ENCODE data around the gene PLEKHH2. TPM values are rescaled to one million over a fixed set of nuclear protein-coding genes. Genes with fewer than 3 reads are reported as not detected.
"Not testable (repeated sequence)": the region's sequence is repeated elsewhere in the genome, so short reads cannot be mapped to it uniquely, and the experiment has no call there.

The PLEKHH2 gene
- total RNA-seq, 1 donor from 2014 or later, result 27.5 TPM

DNA sequence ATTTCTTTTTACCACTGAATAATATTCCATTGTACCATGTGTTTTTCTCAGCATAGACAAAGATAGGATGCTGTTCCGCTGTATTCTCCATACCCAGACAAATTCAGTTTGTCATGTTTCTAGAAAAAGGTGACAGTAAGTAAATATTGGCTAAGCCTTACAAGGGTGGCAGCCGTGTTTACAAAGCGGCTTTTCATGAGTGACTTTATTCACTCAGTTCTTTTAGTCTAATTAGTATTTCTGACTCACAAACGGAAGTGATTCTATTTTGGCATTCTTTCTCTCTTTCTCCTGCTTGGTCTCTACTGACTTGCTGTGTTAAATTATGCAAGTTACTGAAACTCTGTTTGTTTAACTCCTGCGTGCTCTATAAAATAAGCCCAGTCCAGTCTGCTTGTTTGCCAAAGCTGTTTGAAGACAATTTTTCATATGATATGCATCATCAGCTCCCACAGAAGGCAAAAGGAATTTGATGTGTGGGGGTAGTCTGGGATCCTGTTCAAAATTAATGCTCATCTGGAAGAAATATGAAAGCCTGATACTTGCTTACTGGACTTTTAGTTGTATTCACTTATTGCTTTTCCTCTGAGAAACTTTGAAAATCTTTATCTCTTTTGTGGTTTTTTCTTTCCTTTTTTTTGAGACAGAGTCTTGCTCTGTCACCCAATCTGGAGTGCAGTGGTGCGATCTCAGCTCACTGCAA lies 2.3 kb upstream of the PLEKHH2 start:
- Histone ChIP-seq H3K4me1 (peaks cover 5% of the 10 kb centered on the region), H3K27ac (peak overlapping the region; percentile 57), H3K4me3 (no peak overlapping the region), H3K9me3 (no peaks in the 10 kb centered on the region), H3K36me3 (no peaks in the 10 kb centered on the region), H3K27me3 (no peaks in the 10 kb centered on the region)
- no peak for DNase-seq (ENCODE audit: extremely low spot score in 2 of 2)
- TF ChIP-seq, protein P1, sequence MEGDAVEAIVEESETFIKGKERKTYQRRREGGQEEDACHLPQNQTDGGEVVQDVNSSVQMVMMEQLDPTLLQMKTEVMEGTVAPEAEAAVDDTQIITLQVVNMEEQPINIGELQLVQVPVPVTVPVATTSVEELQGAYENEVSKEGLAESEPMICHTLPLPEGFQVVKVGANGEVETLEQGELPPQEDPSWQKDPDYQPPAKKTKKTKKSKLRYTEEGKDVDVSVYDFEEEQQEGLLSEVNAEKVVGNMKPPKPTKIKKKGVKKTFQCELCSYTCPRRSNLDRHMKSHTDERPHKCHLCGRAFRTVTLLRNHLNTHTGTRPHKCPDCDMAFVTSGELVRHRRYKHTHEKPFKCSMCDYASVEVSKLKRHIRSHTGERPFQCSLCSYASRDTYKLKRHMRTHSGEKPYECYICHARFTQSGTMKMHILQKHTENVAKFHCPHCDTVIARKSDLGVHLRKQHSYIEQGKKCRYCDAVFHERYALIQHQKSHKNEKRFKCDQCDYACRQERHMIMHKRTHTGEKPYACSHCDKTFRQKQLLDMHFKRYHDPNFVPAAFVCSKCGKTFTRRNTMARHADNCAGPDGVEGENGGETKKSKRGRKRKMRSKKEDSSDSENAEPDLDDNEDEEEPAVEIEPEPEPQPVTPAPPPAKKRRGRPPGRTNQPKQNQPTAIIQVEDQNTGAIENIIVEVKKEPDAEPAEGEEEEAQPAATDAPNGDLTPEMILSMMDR (IDR thresholded peaks at IDR 0.05), result no peak
- TF ChIP-seq POLR2AphosphoS5 (IDR thresholded peaks at IDR 0.05; ENCODE audit: insufficient read depth in 1 of 2, low read depth in 1 of 2) (peak in 1 of 2 donors; percentile 62), POLR2A (IDR thresholded peaks at IDR 0.05) (no peak)
- intact Hi-C loops (cut with DNase I), result no loop called here

DNA sequence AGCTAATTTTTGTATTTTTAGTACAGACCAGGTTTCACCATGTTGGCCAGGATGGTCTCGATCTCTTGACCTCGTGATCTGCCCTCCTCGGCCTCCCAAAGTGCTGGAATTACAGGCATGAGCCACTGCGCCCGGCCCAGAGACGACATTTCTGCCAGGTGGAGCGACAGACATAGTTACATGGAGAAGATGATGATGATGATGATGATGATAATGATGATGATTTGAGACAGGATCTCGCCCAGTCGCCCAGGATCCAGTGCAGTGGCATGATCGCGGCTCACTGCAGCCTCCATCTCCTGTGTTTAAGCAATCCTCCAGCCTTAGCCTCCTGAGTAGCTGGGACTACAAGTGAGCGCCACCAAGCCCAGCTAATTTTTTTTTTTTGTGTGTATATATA lies 907 bp upstream of the PLEKHH2 start:
- DNase-seq (ENCODE audit: extremely low spot score in 2 of 2); H3K9me3 ChIP-seq; intact Hi-C loops (cut with DNase I); H3K27me3 ChIP-seq; H3K4me3 ChIP-seq; H3K27ac ChIP-seq; H3K36me3 ChIP-seq; H3K4me1 ChIP-seq: not testable (repeated sequence)

DNA sequence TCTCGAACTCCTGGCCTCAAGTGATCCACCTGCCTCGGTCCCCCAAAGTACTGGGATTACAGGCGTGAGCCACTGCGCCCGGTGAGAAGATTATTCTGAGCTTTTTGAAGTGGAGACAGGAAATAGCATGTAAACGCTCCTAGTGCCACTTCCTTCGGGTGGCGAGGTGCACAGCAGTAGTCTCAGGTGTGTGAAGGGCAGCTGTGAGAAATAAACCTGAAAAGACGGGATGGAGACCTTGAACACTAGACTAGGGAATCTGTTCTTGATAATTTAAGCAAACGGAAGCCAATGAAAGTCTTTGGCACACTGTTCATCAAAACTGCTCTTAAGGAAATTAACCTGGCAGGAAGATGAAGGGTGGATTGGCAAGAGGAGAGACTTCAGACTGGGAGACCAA lies 439 bp upstream of the PLEKHH2 start:
- H3K27ac ChIP-seq, result peak overlapping the region; percentile 85
- intact Hi-C loops (cut with DNase I), result no loop called here

DNA sequence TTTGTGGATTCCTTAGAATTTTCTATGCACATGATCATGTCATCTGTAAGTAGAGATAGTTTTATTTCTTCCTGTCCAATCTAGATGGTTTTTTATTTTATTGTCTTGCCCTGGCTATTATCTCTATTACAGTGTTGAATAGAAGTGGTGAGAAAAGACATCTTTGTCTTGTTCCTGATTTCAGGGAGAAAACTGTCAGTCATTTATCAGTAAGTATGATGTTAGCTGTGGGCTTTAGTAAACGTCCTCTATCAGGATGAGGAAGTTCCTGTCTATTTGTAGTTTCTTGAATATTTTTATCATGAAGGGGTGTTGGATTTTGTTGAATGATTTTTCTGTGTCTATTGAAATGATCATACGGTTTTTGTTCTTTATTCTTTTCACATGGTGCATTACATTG lies 5.3 kb downstream of the PLEKHH2 start:
- no peaks in the 10 kb centered on the region for H3K9me3 ChIP-seq
- H3K36me3 ChIP-seq, result no peaks in the 10 kb centered on the region
- H3K27ac ChIP-seq, result no peak overlapping the region
- H3K4me3 ChIP-seq, result no peak overlapping the region
- no peak for TF ChIP-seq POLR2AphosphoS5 (IDR thresholded peaks at IDR 0.05; ENCODE audit: insufficient read depth in 1 of 2, low read depth in 1 of 2)
- TF ChIP-seq, protein P1 (IDR thresholded peaks at IDR 0.05), result no peak
- TF ChIP-seq POLR2A (IDR thresholded peaks at IDR 0.05), result no peak
- intact Hi-C loops (cut with DNase I), result no loop called here
- DNase-seq (ENCODE audit: extremely low spot score in 2 of 2), result no peak
- no peaks in the 10 kb centered on the region for H3K4me1 ChIP-seq
- no peaks in the 10 kb centered on the region for H3K27me3 ChIP-seq

More for the DNA sequence above, 439 bp upstream of the PLEKHH2 start:
- H3K9me3 ChIP-seq, result no peaks in the 10 kb centered on the region
- TF ChIP-seq POLR2AphosphoS5 (IDR thresholded peaks at IDR 0.05; ENCODE audit: insufficient read depth in 1 of 2, low read depth in 1 of 2) (no peak), POLR2A (IDR thresholded peaks at IDR 0.05) (no peak)
- TF ChIP-seq, protein P1 (IDR thresholded peaks at IDR 0.05), result no peak
- H3K4me1 ChIP-seq, result peaks cover 5% of the 10 kb centered on the region
- peak overlapping the region; percentile 87 to 97 for H3K4me3 ChIP-seq
- DNase-seq (ENCODE audit: extremely low spot score in 2 of 2), result no peak
- H3K27me3 ChIP-seq, result no peaks in the 10 kb centered on the region
- H3K36me3 ChIP-seq, result no peaks in the 10 kb centered on the region

DNA sequence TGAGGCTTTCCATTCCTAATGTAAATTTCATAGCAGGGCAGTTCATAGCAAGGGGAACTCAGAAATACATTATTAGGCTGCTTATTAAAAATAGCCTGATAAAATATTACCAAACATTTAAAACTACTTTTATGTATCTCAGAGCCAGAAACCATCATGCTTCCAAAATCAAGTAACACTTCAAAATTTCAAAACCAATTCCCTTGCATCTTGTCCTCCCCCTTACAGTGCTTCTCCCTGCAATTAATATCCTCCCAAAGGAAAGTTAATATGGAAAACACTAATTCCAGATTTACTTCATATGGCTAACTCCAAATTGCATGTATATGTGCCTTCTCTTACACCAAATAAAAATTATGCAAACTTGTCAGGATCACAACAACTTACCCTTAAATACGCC lies 6.6 kb downstream of the PLEKHH2 start:
- Histone ChIP-seq H3K36me3 (no peaks in the 10 kb centered on the region), H3K27me3 (no peaks in the 10 kb centered on the region), H3K4me3 (no peak overlapping the region), H3K27ac (no peak overlapping the region), H3K9me3 (no peaks in the 10 kb centered on the region), H3K4me1 (no peaks in the 10 kb centered on the region)
- no peak for DNase-seq (ENCODE audit: extremely low spot score in 2 of 2)
- TF ChIP-seq POLR2AphosphoS5 (IDR thresholded peaks at IDR 0.05; ENCODE audit: insufficient read depth in 1 of 2, low read depth in 1 of 2), result no peak
- TF ChIP-seq, protein P1 (IDR thresholded peaks at IDR 0.05), result no peak
- no peak for TF ChIP-seq POLR2A (IDR thresholded peaks at IDR 0.05)
- intact Hi-C loops (cut with DNase I), result no loop called here
